GM12875 (cell line): ENCODE data around the gene ZNF341.
"Not testable (repeated sequence)": the region's sequence is repeated elsewhere in the genome, so short reads cannot be mapped to it uniquely, and the experiment has no call there.

Source experiments
- H3K4me3 ChIP-seq: one replicate; pipeline ENCODE4 v1.5.1; 2011; ENCODE audit warnings: low read depth, low read length, control low read depth
- TF ChIP-seq, protein P1 (sequence below): IDR thresholded peaks from 2 replicates; pipeline ENCODE4 v1.5.1; 2011; ENCODE audit warnings: low read depth, mild to moderate bottlenecking, control low read depth, inconsistent platforms, low read length, moderate library complexity, borderline replicate concordance; ENCODE audit not compliant: insufficient read depth

Gene ZNF341

GRCh38 chr20:33789858-33790182 is 58.0 kb downstream of the ZNF341 start:
- H3K4me3 ChIP-seq, result no peak overlapping the region
- TF ChIP-seq, protein P1, sequence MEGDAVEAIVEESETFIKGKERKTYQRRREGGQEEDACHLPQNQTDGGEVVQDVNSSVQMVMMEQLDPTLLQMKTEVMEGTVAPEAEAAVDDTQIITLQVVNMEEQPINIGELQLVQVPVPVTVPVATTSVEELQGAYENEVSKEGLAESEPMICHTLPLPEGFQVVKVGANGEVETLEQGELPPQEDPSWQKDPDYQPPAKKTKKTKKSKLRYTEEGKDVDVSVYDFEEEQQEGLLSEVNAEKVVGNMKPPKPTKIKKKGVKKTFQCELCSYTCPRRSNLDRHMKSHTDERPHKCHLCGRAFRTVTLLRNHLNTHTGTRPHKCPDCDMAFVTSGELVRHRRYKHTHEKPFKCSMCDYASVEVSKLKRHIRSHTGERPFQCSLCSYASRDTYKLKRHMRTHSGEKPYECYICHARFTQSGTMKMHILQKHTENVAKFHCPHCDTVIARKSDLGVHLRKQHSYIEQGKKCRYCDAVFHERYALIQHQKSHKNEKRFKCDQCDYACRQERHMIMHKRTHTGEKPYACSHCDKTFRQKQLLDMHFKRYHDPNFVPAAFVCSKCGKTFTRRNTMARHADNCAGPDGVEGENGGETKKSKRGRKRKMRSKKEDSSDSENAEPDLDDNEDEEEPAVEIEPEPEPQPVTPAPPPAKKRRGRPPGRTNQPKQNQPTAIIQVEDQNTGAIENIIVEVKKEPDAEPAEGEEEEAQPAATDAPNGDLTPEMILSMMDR, result no peak

GRCh38 chr20:33790566-33790965 is 58.8 kb downstream of the ZNF341 start:
- TF ChIP-seq, protein P1, result no peak
- no peak overlapping the region for H3K4me3 ChIP-seq

- no peak overlapping the region for H3K4me3 ChIP-seq
- TF ChIP-seq, protein P1, result no peak
Measured at GRCh38 chr20:33791021-33791420, 59.2 kb downstream of the ZNF341 start.

GRCh38 chr20:33791540-33791939 is 59.7 kb downstream of the ZNF341 start:
- H3K4me3 ChIP-seq, result no peak overlapping the region
- TF ChIP-seq, protein P1, result no peak

GRCh38 chr20:33791959-33792597 is 60.3 kb downstream of the ZNF341 start:
- no peak overlapping the region for H3K4me3 ChIP-seq
- TF ChIP-seq, protein P1, result peak; percentile 77

DNA sequence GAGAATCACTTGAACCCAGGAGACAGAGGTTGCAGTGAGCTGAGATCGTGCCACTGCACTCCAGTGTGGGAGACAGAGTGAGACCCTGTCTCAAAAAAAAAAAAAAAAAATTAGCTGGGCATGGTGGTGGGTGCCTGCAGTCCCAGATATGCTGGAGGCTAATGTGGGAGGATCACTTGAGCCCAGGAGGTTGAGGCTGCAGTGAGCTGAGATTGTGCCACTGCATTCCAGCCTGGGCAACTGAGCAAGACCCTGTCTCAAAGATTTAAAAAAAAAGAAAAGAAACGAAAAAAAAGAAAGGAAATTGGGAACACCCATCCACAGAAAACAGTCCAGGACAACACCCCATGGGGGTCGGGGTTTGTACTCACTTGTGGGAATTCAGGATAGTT is 60.8 kb downstream of the ZNF341 start:
- not testable (repeated sequence) for H3K4me3 ChIP-seq

- TF ChIP-seq, protein P1, result no peak
- no peak overlapping the region for H3K4me3 ChIP-seq
Measured at GRCh38 chr20:33793011-33793931, 61.5 kb downstream of the ZNF341 start.
